GM18517 (cell line): ENCODE results near the gene RAB8A.
A peak's percentile ranks its signal among the peaks of the same experiment; 100 is the strongest.

Experiments used
- ATAC-seq: cut with Tn5 transposase; IDR thresholded peaks from one replicate; pipeline ENCODE4 v1.9.1; 2021; ENCODE audit warnings: mild to moderate bottlenecking, moderate library complexity; ENCODE audit not compliant: unreplicated experiment

The RAB8A gene

GRCh38 chr19:16111160-16111908 is at the start of gene RAB8A:
Gene RAB8A, plus strand, starts transcription at chr19:16111889. Its CDS starts 13 bp downstream, at chr19:16111902.
- peak; percentile 79 for ATAC-seq

- no peak for ATAC-seq
These were observed 49.7 kb upstream of the RAB8A start for GRCh38 chr19:16061943-16062342.

GRCh38 chr19:16062789-16063188 is 48.9 kb upstream of the RAB8A start:
- ATAC-seq = no peak

- ATAC-seq = no peak
These were observed 47.3 kb upstream of the RAB8A start for GRCh38 chr19:16064209-16064889.

GRCh38 chr19:16066611-16067104 is 45.0 kb upstream of the RAB8A start:
- ATAC-seq = no peak

- ATAC-seq = no peak
These were observed 44.3 kb upstream of the RAB8A start for GRCh38 chr19:16067205-16067938.

GRCh38 chr19:16068696-16069259 is 42.9 kb upstream of the RAB8A start:
- ATAC-seq = no peak

GRCh38 chr19:16069813-16070365 is 41.8 kb upstream of the RAB8A start:
- ATAC-seq = no peak

GRCh38 chr19:16070366-16070990 is 41.2 kb upstream of the RAB8A start:
- no peak for ATAC-seq

- no peak for ATAC-seq
These were observed 40.5 kb upstream of the RAB8A start for GRCh38 chr19:16071072-16071691.

GRCh38 chr19:16073481-16073880 is 38.2 kb upstream of the RAB8A start:
- no peak for ATAC-seq

- no peak for ATAC-seq
These were observed 37.7 kb upstream of the RAB8A start for GRCh38 chr19:16073988-16074387.

GRCh38 chr19:16074488-16075365 is 37.0 kb upstream of the RAB8A start:
- no peak for ATAC-seq

GRCh38 chr19:16075430-16076153 is 36.1 kb upstream of the RAB8A start:
- ATAC-seq = no peak

GRCh38 chr19:16076154-16076957 is 35.3 kb upstream of the RAB8A start, which contains the start of gene TPM4:
Gene TPM4, plus strand, starts transcription at chr19:16076495. Its CDS starts 71 bp downstream, at chr19:16076566.
- ATAC-seq = peak; percentile 45

- ATAC-seq = no peak
These were observed 34.6 kb upstream of the RAB8A start for GRCh38 chr19:16076958-16077611.
